Thyroid gland (tissue), 4 donors: ENCODE data around the gene DIP2C. TPM values are rescaled to one million over a fixed set of nuclear protein-coding genes. Genes with fewer than 3 reads are reported as not detected.
"Not testable (repeated sequence)": the region's sequence is repeated elsewhere in the genome, so short reads cannot be mapped to it uniquely, and the experiment has no call there.

Experiments used
- DNase-seq, 2 donors: peaks; one replicate each; pipeline ENCODE4 v3.0.0-alpha.2; 2019
- H3K27ac ChIP-seq, 3 donors: fragments of 200-600 bp; sonication (generic); 1 replicate in 2 of 3; 2 replicates in 1 of 3; pipeline ENCODE4 v1.5.1; 2016 to 2019; ENCODE audit warnings: mild to moderate bottlenecking in 1 of 3, moderate library complexity in 1 of 3
- H3K27me3 ChIP-seq: fragments of 200-600 bp; sonication (generic); one replicate; pipeline ENCODE4 v1.5.1; 2019
- H3K36me3 ChIP-seq, 2 donors: fragments of 200-600 bp; sonication (generic); one replicate each; pipeline ENCODE4 v1.5.1; 2016 to 2019
- H3K4me1 ChIP-seq, 2 donors: fragments of 200-600 bp; sonication (generic); one replicate each; pipeline ENCODE4 v1.5.1; 2017 to 2019
- H3K4me3 ChIP-seq, 3 donors: fragments of 200-600 bp; sonication (generic); replicated peaks in 1 of 3; 1 replicate in 2 of 3; 2 replicates in 1 of 3; pipeline ENCODE4 v1.5.1; 2016; ENCODE audit warnings: mild to moderate bottlenecking in 1 of 3
- H3K9me3 ChIP-seq: fragments of 200-600 bp; sonication (generic); one replicate; pipeline ENCODE4 v1.5.1; 2017
- CTCF ChIP-seq, 6 experiments: fragments of 200-600 bp in 3 of 6; fragments of 450-650 bp in 3 of 6; sonication (generic) in 3 of 6; IDR thresholded peaks; one replicate each; pipeline ENCODE4 v1.5.1; 2016 to 2019; ENCODE audit warnings: antibody characterized with exemption in 6 of 6, mild to moderate bottlenecking in 2 of 6, inconsistent platforms in 1 of 6, moderate library complexity in 1 of 6
- POLR2A ChIP-seq, 2 donors: fragments of 450-650 bp; IDR thresholded peaks; one replicate each; pipeline ENCODE4 v1.6.1; 2017; ENCODE audit warnings: antibody characterized with exemption in 2 of 2, mild to moderate bottlenecking in 2 of 2, moderate library complexity in 1 of 2
- WGBS, 2 donors: methylation state at CpG; one replicate each; pipeline ENCODE4 v1.1.5; 2017; 5-methylcytosine and 5-hydroxymethylcytosine counted together
- intact Hi-C: fragments of 100-400 bp; cut with DNase I; formaldehyde crosslinking; loops from one replicate; pipeline ENCODE4 v1.15.1; 2023
- total RNA-seq, 4 donors: library from RNA; depleted of rRNA; stranded (reverse); fragments of >200 nt; gene quantifications; one replicate each; pipeline ENCODE4 v1.2.3, GENCODE V29; 2016

The DIP2C gene
- total RNA-seq, 4 donors from 2014 or later, result 11.4 to 14.6 (median 12.3) TPM

GRCh38 chr10:269440-270074 is 419.9 kb downstream of the DIP2C start:
- TF ChIP-seq POLR2A (IDR thresholded peaks at IDR 0.05) (no peak), CTCF (IDR thresholded peaks at IDR 0.05) (no peak)
- Histone ChIP-seq H3K27ac (no peak overlapping the region), H3K4me3 (no peak overlapping the region), H3K36me3 (no peaks in the 10 kb centered on the region), H3K9me3 (no peaks in the 10 kb centered on the region), H3K4me1 (no peaks in the 10 kb centered on the region), H3K27me3 (no peaks in the 10 kb centered on the region)
- intact Hi-C loops, result no loop called here
- 79 to 80% methylated on average over 9 to 10 of the region's 10 CpGs for WGBS, 2 donors
- no peak for DNase-seq

- TF ChIP-seq CTCF (IDR thresholded peaks at IDR 0.05) (no peak), POLR2A (IDR thresholded peaks at IDR 0.05) (no peak)
- no peak for DNase-seq
- H3K36me3 ChIP-seq, result no peaks in the 10 kb centered on the region
- intact Hi-C loops, result no loop called here
- H3K27me3 ChIP-seq, result no peaks in the 10 kb centered on the region
- H3K4me1 ChIP-seq, result no peaks in the 10 kb centered on the region
- no peak overlapping the region for H3K27ac ChIP-seq
- 75 to 77% methylated on average over 11 of the region's 11 CpGs for WGBS, 2 donors
- no peaks in the 10 kb centered on the region for H3K9me3 ChIP-seq
- no peak overlapping the region for H3K4me3 ChIP-seq
These were observed 421.8 kb downstream of the DIP2C start for GRCh38 chr10:267705-268104.

GRCh38 chr10:266974-267425 is 422.5 kb downstream of the DIP2C start:
- intact Hi-C loops, result no loop called here

GRCh38 chr10:265816-266588 is 423.5 kb downstream of the DIP2C start:
- H3K9me3 ChIP-seq, DNase-seq, H3K4me1 ChIP-seq, H3K27me3 ChIP-seq, H3K4me3 ChIP-seq, intact Hi-C loops, H3K27ac ChIP-seq, H3K36me3 ChIP-seq: not testable (repeated sequence)
- WGBS, 2 donors, result 91 to 96% methylated on average over 5 of the region's 5 CpGs

More at GRCh38 chr10:266974-267425, 422.5 kb downstream of the DIP2C start:
- H3K4me3 ChIP-seq, result no peak overlapping the region
- H3K4me1 ChIP-seq, result no peaks in the 10 kb centered on the region
- no peak for DNase-seq
- no peak overlapping the region for H3K27ac ChIP-seq
- TF ChIP-seq CTCF (IDR thresholded peaks at IDR 0.05) (no peak), POLR2A (IDR thresholded peaks at IDR 0.05) (no peak)
- H3K36me3 ChIP-seq, result no peaks in the 10 kb centered on the region
- no peaks in the 10 kb centered on the region for H3K27me3 ChIP-seq
- WGBS, 2 donors, result 70 to 78% methylated on average over 8 of the region's 8 CpGs
- H3K9me3 ChIP-seq, result no peaks in the 10 kb centered on the region

GRCh38 chr10:265074-265440 is 424.4 kb downstream of the DIP2C start:
- intact Hi-C loops, H3K27ac ChIP-seq, H3K9me3 ChIP-seq, H3K36me3 ChIP-seq, DNase-seq, H3K4me3 ChIP-seq, H3K27me3 ChIP-seq, H3K4me1 ChIP-seq: not testable (repeated sequence)
- 93 to 96% methylated on average over 6 of the region's 6 CpGs for WGBS, 2 donors

- 72 to 79% methylated on average over 8 to 11 of the region's 11 CpGs for WGBS, 2 donors
These were observed 425.1 kb downstream of the DIP2C start for GRCh38 chr10:264160-265073.

More at GRCh38 chr10:264160-265073, 425.1 kb downstream of the DIP2C start:
- H3K27ac ChIP-seq, H3K27me3 ChIP-seq, DNase-seq, intact Hi-C loops, H3K4me3 ChIP-seq, H3K9me3 ChIP-seq, H3K4me1 ChIP-seq, H3K36me3 ChIP-seq: not testable (repeated sequence)
